Measurements from ENCODE around the gene TRMT44. TPM values are rescaled to one million over a fixed set of nuclear protein-coding genes. Genes with fewer than 3 reads are reported as not detected.
A peak's percentile ranks its signal among the peaks of the same experiment; 100 is the strongest.

Gene TRMT44
- total and polyA plus RNA-seq, 12 donors = 4.5 to 10.2 (median 7.9) TPM

- WGBS, 2 donors = 1 to 2% methylated on average over 56 of the region's 56 CpGs
- TF ChIP-seq, protein P1, sequence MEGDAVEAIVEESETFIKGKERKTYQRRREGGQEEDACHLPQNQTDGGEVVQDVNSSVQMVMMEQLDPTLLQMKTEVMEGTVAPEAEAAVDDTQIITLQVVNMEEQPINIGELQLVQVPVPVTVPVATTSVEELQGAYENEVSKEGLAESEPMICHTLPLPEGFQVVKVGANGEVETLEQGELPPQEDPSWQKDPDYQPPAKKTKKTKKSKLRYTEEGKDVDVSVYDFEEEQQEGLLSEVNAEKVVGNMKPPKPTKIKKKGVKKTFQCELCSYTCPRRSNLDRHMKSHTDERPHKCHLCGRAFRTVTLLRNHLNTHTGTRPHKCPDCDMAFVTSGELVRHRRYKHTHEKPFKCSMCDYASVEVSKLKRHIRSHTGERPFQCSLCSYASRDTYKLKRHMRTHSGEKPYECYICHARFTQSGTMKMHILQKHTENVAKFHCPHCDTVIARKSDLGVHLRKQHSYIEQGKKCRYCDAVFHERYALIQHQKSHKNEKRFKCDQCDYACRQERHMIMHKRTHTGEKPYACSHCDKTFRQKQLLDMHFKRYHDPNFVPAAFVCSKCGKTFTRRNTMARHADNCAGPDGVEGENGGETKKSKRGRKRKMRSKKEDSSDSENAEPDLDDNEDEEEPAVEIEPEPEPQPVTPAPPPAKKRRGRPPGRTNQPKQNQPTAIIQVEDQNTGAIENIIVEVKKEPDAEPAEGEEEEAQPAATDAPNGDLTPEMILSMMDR (IDR thresholded peaks at IDR 0.05) = peak in 1 of 9 donors; percentile 10
- peak overlapping the region; percentile 62 to 99 (median 84) for H3K4me3 ChIP-seq
- DNase-seq = peak; percentile 86 to 93
- no peaks in the 10 kb centered on the region for H3K9me3 ChIP-seq
- H3K36me3 ChIP-seq = peaks cover 0 to 11% (median 0%) of the 10 kb centered on the region in 9 donors
- peak overlapping the region; percentile 67 to 94 (median 91) for H3K27ac ChIP-seq
- intact Hi-C loops (cut with DNase I) = loop anchor here in 1 of 10 donors (1.0 kb wide), 1 partner anchor 12 kb away; the partner anchor contains the start of genes ACOX3 and TRMT44
- H3K27me3 ChIP-seq = no peaks in the 10 kb centered on the region
- peak; percentile 97 to 98 (median 98) for ATAC-seq
- H3K4me1 ChIP-seq = peaks cover 0 to 61% (median 42%) of the 10 kb centered on the region in 9 donors
These were observed 12.1 kb upstream of the TRMT44 start for GRCh38 chr4:8428288-8429097.

- peaks cover 4 to 61% (median 41%) of the 10 kb centered on the region in 9 donors for H3K4me1 ChIP-seq
- TF ChIP-seq, protein P1 (IDR thresholded peaks at IDR 0.05) = no peak
These were observed 9.0 kb upstream of the TRMT44 start for GRCh38 chr4:8431553-8431952.

GRCh38 chr4:8433136-8433535, 7.4 kb upstream of the TRMT44 start:
- H3K4me1 ChIP-seq = peaks cover 10 to 64% (median 41%) of the 10 kb centered on the region in 9 donors
- H3K9me3 ChIP-seq = no peaks in the 10 kb centered on the region
- intact Hi-C loops (cut with DNase I) = no loop called here
- DNase-seq = no peak
- 82 to 88% methylated on average over 5 of the region's 5 CpGs for WGBS, 2 donors
- H3K27me3 ChIP-seq = no peaks in the 10 kb centered on the region
- no peak overlapping the region for H3K4me3 ChIP-seq
- H3K36me3 ChIP-seq = no peaks in the 10 kb centered on the region
- TF ChIP-seq, protein P1 (IDR thresholded peaks at IDR 0.05) = no peak
- no peak for ATAC-seq
- no peak overlapping the region for H3K27ac ChIP-seq

More at GRCh38 chr4:8431553-8431952, 9.0 kb upstream of the TRMT44 start:
- H3K4me3 ChIP-seq = no peak overlapping the region
- no peak overlapping the region for H3K27ac ChIP-seq
- WGBS, 2 donors = 88 to 93% methylated on average over 5 of the region's 5 CpGs
- H3K27me3 ChIP-seq = no peaks in the 10 kb centered on the region
- intact Hi-C loops (cut with DNase I) = no loop called here
- no peak for DNase-seq
- H3K36me3 ChIP-seq = no peaks in the 10 kb centered on the region
- H3K9me3 ChIP-seq = no peaks in the 10 kb centered on the region
- ATAC-seq = no peak

- intact Hi-C loops (cut with DNase I) = no loop called here
- 82% methylated on average over 21 of the region's 21 CpGs for WGBS, 2 donors
These were observed 6.1 kb upstream of the TRMT44 start for GRCh38 chr4:8434251-8435073.

More at GRCh38 chr4:8434251-8435073, 6.1 kb upstream of the TRMT44 start:
- Histone ChIP-seq H3K9me3 (no peaks in the 10 kb centered on the region), H3K27me3 (no peaks in the 10 kb centered on the region), H3K4me1 (peaks cover 15 to 70% (median 48%) of the 10 kb centered on the region in 9 donors), H3K27ac (peak overlapping the region in 1 of 10 donors; percentile 73), H3K4me3 (peak overlapping the region in 1 of 10 donors; percentile 40), H3K36me3 (no peaks in the 10 kb centered on the region)
- DNase-seq (no peak), ATAC-seq (no peak)
- TF ChIP-seq, protein P1 (IDR thresholded peaks at IDR 0.05) = no peak
